ENCODE results near the gene RNF180. TPM values are rescaled to one million over a fixed set of nuclear protein-coding genes. Genes with fewer than 3 reads are reported as not detected.

RNF180 gene
- total RNA-seq, 4 donors from 2014 or later, result 18.8 to 45.4 (median 30.9) TPM

- no peak overlapping the region for H3K27ac ChIP-seq
- TF ChIP-seq CTCF (IDR thresholded peaks at IDR 0.05), result no peak
- no peak for TF ChIP-seq POLR2A (IDR thresholded peaks at IDR 0.05)
These were observed 15.7 kb upstream of the RNF180 start for GRCh38 chr5:64149857-64150521.

GRCh38 chr5:64156261-64156660 lies 9.4 kb upstream of the RNF180 start:
- no peak for DNase-seq
- no peaks in the 10 kb centered on the region for H3K9me3 ChIP-seq
- no peak overlapping the region for H3K27ac ChIP-seq
- no peak for TF ChIP-seq POLR2A (IDR thresholded peaks at IDR 0.05)
- TF ChIP-seq CTCF (IDR thresholded peaks at IDR 0.05), result no peak
- no peaks in the 10 kb centered on the region for H3K4me1 ChIP-seq
- intact Hi-C loops (cut with DNase I; ENCODE audit: low total_unique reads), result no loop called here
- no peaks in the 10 kb centered on the region for H3K27me3 ChIP-seq
- H3K4me3 ChIP-seq, result no peak overlapping the region
- no peaks in the 10 kb centered on the region for H3K36me3 ChIP-seq

More at GRCh38 chr5:64149857-64150521, 15.7 kb upstream of the RNF180 start:
- no peak overlapping the region for H3K4me3 ChIP-seq
- H3K27me3 ChIP-seq, result no peaks in the 10 kb centered on the region
- H3K9me3 ChIP-seq, result no peaks in the 10 kb centered on the region
- intact Hi-C loops (cut with DNase I; ENCODE audit: low total_unique reads), result loop anchor here (5.0 kb wide), 1 partner anchor 57 kb away; no protein-coding TSS in a partner anchor
- H3K4me1 ChIP-seq, result no peaks in the 10 kb centered on the region
- H3K36me3 ChIP-seq, result no peaks in the 10 kb centered on the region
- DNase-seq, result no peak

GRCh38 chr5:64158827-64159226 lies 6.8 kb upstream of the RNF180 start:
- no peak for TF ChIP-seq CTCF (IDR thresholded peaks at IDR 0.05)
- no peak for TF ChIP-seq POLR2A (IDR thresholded peaks at IDR 0.05)
- intact Hi-C loops (cut with DNase I; ENCODE audit: low total_unique reads), result no loop called here
- no peaks in the 10 kb centered on the region for H3K4me1 ChIP-seq

GRCh38 chr5:64160201-64160600 lies 5.4 kb upstream of the RNF180 start:
- intact Hi-C loops (cut with DNase I; ENCODE audit: low total_unique reads), result no loop called here
- no peak for TF ChIP-seq POLR2A (IDR thresholded peaks at IDR 0.05)
- TF ChIP-seq CTCF (IDR thresholded peaks at IDR 0.05), result no peak
- H3K27ac ChIP-seq, result no peak overlapping the region
- H3K27me3 ChIP-seq, result no peaks in the 10 kb centered on the region
- no peaks in the 10 kb centered on the region for H3K36me3 ChIP-seq
- H3K4me1 ChIP-seq, result no peaks in the 10 kb centered on the region
- DNase-seq, result no peak
- no peak overlapping the region for H3K4me3 ChIP-seq
- no peaks in the 10 kb centered on the region for H3K9me3 ChIP-seq

More at GRCh38 chr5:64158827-64159226, 6.8 kb upstream of the RNF180 start:
- Histone ChIP-seq H3K27me3 (no peaks in the 10 kb centered on the region), H3K9me3 (no peaks in the 10 kb centered on the region), H3K4me3 (no peak overlapping the region), H3K36me3 (no peaks in the 10 kb centered on the region), H3K27ac (no peak overlapping the region)
- DNase-seq, result no peak

GRCh38 chr5:64161420-64161819 lies 4.2 kb upstream of the RNF180 start:
- Histone ChIP-seq H3K9me3 (no peaks in the 10 kb centered on the region), H3K4me3 (no peak overlapping the region), H3K36me3 (no peaks in the 10 kb centered on the region), H3K27me3 (no peaks in the 10 kb centered on the region), H3K4me1 (no peaks in the 10 kb centered on the region), H3K27ac (no peak overlapping the region)
- no peak for DNase-seq
- intact Hi-C loops (cut with DNase I; ENCODE audit: low total_unique reads), result no loop called here
- TF ChIP-seq POLR2A (IDR thresholded peaks at IDR 0.05) (no peak), CTCF (IDR thresholded peaks at IDR 0.05) (no peak)
